Measurements from ENCODE around the gene CCDC88C.

The CCDC88C gene

GRCh38 chr14:91305650-91306431, 111.8 kb downstream of the CCDC88C start:
- FAIRE-seq, result no peak

DNA sequence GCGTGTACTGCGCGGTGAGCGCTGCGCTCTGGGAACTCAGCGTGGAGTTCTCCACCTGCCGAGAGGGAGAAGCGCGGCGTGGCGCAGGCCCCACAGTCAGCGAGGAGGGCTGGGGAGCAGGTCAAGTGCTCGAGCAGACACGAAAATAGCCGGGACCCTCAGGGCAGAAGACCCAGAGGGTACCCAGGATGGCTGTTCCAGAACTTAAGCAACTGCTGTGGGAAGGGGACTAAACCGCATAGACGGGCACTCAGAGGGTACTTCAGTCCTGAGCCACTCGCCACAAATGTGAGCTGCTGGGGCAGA, 113.7 kb downstream of the CCDC88C start:
- FAIRE-seq, result no peak

DNA sequence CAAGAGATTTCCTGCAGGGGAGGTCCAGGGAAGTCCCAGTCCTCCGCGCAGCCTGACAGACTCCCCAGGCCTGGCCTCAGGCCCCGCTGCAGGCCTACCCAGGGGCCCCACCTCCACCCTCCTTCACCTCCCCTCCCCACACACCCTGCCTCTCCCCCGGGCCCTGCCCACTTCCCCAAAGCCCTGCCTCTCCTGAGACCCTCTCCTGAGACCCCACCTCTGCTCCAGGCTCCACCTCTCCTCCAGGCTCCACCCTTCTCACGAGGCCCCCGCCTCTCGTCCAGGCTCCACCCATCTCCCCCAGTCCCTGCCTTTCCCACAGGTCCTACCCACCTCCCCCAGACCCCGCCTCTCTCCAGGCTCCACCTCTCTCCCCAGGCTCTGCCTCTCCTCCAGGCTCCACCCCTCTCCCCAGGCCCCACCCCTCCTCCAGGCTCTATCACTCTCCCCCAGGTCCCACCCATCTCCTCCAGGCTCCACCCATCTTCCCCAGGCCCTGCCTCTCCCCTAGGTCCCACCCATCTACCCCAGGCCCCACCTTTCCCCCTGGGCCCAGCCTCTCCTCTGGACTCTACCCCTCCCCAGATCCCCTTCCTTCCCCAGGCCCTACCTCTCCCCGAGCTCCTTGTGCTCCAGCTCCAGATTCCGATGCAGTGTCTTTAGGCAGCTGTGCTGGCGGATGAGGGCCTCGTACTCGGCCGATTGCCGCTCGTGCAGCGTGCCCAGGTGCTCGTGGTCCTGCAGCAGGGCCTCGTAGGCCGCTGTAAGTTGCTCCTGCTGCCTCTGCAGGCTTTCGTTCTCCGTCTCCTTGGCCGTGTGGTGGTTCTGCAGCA, 114.3 kb downstream of the CCDC88C start:
- FAIRE-seq, result no peak

DNA sequence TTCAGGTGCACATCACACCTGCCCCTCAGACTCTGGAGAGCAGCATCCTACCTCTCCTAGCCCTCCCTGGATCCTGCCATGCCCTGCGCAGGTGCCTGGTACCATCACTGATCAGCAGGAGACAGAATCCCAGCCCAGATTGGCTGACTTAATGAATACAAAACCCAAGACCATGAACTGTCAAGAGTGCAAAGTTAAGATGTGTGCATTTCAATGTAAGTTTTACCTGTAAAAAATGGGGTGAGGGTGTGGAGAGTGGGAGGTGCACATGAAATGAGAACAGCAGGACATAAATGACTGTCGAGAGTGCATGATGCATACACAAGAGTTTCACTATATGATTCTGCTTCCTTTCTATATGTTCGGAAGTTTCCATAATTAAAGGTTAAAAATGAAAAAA, 115.2 kb downstream of the CCDC88C start:
- no peak for FAIRE-seq

GRCh38 chr14:91300957-91301356, 116.7 kb downstream of the CCDC88C start:
- no peak for FAIRE-seq

DNA sequence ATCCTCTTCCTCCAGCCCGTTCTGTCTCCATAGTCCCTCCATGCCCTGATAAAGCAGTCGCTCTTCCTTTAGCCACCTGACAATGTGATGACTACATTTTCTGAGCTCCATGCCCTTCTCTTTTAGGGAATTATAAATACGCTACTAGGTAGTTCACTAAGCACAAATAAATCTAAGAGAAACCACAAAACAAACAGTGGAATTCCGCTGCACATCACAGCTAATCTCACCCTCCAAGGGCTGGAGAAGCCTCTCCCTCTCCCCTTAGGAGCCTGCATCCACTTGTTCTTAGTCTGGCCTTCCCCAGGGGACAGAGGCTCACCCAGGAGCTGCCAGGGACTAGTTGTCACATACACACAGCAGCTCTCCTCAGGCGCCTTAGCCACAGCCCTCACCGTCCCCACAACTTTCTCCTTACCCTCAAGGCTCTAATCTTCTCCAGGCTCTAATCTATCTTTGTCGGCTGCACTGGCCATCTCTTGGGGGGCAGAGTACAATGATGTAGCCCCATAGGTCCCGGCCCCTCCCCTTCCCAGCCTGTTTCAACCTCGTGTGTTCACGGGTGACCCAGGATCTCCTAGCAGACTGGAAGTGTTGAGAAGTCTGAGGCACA, 117.2 kb downstream of the CCDC88C start:
- no peak for FAIRE-seq

GRCh38 chr14:91299121-91300115, 118.2 kb downstream of the CCDC88C start:
- no peak for FAIRE-seq

GRCh38 chr14:91298576-91298975, 119.0 kb downstream of the CCDC88C start:
- FAIRE-seq, result no peak

DNA sequence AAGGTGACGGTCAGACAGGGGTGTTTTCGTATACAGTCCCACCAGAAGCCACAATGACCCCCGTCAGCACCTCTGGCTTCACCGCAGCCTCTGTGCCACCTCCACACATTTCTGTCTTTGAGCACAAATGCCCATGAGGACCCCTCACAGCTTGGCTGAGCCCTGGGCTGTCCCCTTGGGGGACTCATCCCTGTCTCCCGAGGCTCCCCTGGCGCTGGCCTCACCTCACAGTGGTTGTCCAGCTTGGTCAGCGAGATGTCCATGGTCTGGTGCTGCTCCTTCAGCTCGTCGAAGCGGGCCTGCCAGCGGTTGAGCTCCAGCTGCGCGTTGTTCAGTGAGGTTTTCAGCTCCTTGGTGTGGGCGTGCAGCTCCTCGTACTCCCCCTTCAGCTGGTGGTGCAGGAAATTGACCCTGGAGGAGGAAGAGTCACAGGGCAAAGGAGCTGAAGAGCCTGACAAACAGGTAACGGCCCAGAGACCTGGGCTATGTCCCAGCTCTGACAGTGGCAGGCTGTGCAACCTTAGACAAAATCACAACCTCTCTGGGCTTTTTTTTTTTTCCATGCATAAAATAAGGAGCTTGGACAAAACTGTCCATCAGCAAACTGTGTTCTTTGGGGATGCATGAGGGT, 120.4 kb downstream of the CCDC88C start:
- FAIRE-seq, result no peak

GRCh38 chr14:91295851-91296796, 121.5 kb downstream of the CCDC88C start:
- no peak for FAIRE-seq

- no peak for FAIRE-seq
These were observed 122.3 kb downstream of the CCDC88C start for GRCh38 chr14:91295276-91295845.

DNA sequence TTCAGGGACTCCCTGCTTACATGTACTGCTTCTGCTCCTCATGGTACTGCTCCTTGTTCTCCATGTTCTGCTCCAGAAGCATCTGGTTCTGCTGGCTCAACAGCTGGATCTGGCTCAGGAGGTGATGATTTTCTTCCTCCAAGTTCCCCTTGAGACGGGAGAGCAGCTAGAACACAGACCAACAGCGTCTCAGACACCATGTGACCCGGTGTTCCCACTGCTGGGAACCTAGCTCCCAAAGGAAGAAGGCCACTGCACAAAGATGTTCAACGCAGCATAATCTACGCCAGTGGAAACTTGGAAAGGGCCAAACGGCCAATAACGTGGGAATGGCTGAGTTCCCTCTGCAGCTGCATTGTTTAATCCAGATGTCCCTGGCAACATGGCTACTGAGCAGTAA, 123.5 kb downstream of the CCDC88C start:
- no peak for FAIRE-seq

DNA sequence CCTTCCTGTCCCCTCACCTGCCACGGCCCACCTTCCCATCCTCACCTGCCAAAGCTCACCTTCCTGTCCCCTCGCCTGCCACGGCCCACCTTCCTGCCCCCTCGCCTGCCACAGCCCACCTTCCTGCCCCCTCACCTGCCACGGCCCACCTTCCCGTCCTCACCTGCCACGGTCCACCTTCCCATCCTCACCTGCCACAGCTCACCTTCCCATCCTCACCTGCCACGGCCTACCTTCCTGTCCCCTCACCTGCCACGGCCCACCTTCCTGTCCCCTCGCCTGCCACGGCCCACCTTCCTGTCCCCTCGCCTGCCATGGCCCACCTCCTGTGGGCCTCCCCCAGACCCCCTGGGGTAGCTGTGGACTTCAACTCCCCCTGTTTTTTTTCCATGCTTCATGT, 124.3 kb downstream of the CCDC88C start:
- FAIRE-seq, result no peak

DNA sequence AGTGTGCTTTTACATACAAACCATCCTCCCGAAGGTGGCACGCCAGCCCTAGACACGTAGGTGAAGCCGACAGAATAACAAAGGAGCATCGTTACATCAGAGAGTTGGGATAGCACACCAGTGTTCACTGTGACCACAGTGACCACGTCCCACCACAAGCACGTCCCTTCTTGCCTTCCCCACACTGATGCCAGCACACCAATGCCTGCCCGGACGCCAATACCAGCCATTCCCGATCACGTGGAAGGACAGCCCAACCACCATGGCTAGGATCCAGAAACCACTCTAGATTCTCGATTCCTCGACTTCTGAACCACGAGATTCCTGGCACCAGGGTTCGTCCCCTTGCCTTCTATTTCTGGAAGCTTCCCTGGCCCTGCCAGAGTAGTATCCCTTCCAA, 125.1 kb downstream of the CCDC88C start:
- no peak for FAIRE-seq

DNA sequence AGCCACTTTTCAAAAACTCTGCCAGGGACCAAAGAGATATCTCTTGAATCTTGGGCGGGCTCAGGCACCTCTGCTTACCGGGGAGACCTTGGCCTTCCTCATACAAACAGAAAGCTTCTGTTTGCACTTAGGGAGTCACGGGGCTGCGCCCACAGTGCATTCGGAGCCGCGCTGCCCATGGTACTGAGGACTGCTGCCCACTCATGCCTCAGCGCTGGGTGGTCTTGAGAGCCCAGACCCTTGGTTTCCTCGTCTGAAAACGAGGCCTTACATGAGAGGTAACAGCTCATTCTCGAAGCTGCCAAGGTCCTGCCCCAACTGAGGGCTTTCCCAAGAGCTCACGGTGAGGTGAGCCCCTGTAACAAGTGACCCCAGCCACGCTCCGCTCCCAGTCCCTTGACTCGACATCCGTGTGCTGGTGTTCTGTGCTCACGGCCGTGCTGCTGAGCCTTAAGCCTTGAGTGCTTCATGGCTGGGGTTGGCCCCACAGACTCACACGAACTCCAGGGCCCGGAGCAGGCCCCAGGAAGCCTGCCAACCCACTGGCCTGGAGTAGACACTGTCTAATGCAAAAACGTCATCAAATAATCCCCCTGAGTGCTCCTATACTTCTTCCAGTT, 125.7 kb downstream of the CCDC88C start:
- FAIRE-seq, result no peak

DNA sequence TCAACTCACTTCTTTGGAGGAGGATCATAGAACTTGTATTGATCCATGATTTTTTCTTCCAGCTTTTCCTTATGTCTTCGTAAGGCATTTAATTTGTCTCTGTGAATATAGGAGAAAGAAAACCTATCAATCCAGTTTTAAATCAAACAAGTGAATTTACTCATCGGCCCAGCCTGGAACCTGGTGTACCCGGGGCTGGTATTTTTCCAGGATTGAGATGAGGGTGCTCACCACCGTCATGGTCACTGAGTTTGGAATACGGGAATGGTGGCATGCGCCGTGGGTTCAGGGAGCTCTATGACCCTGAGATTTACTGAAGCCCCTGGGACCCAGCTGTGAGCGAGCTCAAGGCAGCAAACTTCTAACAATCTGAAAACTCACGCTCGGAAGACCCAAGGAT, 126.6 kb downstream of the CCDC88C start:
- no peak for FAIRE-seq

- FAIRE-seq, result no peak
These were observed 128.2 kb downstream of the CCDC88C start for GRCh38 chr14:91289464-91289863.

DNA sequence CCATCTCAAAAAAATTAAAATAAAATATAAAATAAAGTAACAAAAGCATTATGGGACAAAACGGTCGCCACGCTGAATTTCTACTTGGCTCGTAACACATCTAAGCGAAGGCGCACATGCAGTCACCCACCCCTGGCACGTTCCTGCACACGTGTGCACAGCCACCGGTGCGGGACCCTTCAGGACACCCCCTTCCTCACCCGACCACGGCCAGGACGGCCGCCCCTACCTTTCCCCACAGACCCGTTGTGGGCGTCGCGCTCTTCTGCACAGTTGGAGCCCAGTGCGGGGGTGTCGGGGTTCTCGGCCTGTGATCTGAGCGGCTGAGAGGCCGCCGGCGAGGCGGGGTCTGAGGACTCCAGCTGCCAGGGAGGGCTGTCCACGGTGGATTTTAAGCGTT, 128.7 kb downstream of the CCDC88C start:
- FAIRE-seq, result no peak

DNA sequence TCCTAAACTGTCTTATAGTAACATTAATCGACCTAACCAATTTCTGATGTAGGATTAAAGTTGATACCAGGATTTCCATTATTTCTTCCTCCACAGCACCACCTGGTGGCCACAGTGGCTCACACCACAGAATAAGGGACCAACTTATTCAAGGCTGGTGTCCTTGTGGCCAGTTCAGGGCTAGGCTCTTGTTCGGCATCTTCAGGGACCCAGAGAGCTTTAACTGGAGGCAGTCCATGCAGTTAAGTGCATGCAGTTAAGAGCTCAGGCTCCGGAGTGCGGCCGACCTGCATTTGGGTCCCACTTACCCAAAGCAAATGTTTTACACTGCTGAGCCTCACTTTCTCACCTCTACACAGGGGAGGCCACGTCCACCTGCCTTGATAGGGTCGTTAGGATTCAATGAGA, 131.1 kb downstream of the CCDC88C start:
- FAIRE-seq, result peak; percentile 73

Measured in endometrium (tissue), 2 donors.